K562 (cell line): Measurements from ENCODE around the gene ZDHHC14. TPM values are rescaled to one million over a fixed set of nuclear protein-coding genes. Genes with fewer than 3 reads are reported as not detected.

Source experiments
- ATAC-seq: fragments of 200-7000 bp; cut with Tn5 transposase; 3 replicates; pipeline ENCODE4 v1.9.1; 2020; ENCODE audit warnings: moderate library complexity
- BruUV-seq: library from RNA; stranded (reverse); fragments of 400-500 nt; replicated peaks from 2 replicates; lab custom pipeline; 2021; lab: Mats Ljungman, UMichigan
- CTCF ChIA-PET: fragments of 300-600 bp; formaldehyde crosslinking; extraction: SDS; loops from one replicate; lab custom pipeline; 2021; ENCODE audit warnings: low intra/inter-chr PET ratio; lab: Yijun Ruan, JAX
- POLR2A ChIA-PET: fragments of 300-600, 350-650 bp; sonication (Branson Sonifier 250); formaldehyde crosslinking; extraction: SDS; loops from one replicate; lab custom pipeline; 2021; ENCODE audit warnings: antibody characterized with exemption, inconsistent platforms; lab: Yijun Ruan, JAX
- DNase-seq, 4 experiments: peaks; one replicate each; pipeline versions ENCODE4 v3.0.0 to v3.0.0-alpha.2; 2011 to 2018; ENCODE audit warnings: low spot score in 3 of 4, mixed read lengths in 3 of 4; ENCODE audit errors: extremely low read depth in 1 of 4
- FAIRE-seq: peaks from 2 replicates; lab custom pipeline; 2011; peaks lifted over from hg19 to GRCh38; lab: Jason Lieb, UNC
- H2AFZ ChIP-seq: 2 replicates; pipeline ENCODE4 v1.6.0; 2011; ENCODE audit warnings: low read depth, low read length, control low read depth, inconsistent platforms
- H3K27ac ChIP-seq: fragments of 200-600 bp; 3 replicates; pipeline ENCODE4 v1.8.0; 2011; ENCODE audit warnings: low read depth, mild to moderate bottlenecking, control low read depth, inconsistent platforms, low read length, moderate library complexity, mixed read lengths; ENCODE audit errors: extremely low read depth
- H3K27me3 ChIP-seq, 2 experiments: fragments of 300-600 bp in 1 of 2; 2 replicates in 1 of 2; 3 replicates in 1 of 2; pipeline versions ENCODE4 v1.6.0 to v1.8.0; 2011; ENCODE audit warnings: inconsistent platforms in 2 of 2, low read length in 2 of 2, mild to moderate bottlenecking in 1 of 2, mixed read lengths in 1 of 2, moderate library complexity in 1 of 2; ENCODE audit not compliant: control insufficient read depth in 2 of 2, insufficient read depth in 2 of 2
- H3K36me3 ChIP-seq: fragments of 300-600 bp; 3 replicates; pipeline ENCODE4 v1.8.0; 2011; ENCODE audit warnings: mild to moderate bottlenecking, low read length, inconsistent platforms; ENCODE audit not compliant: control insufficient read depth, insufficient read depth
- H3K4me1 ChIP-seq, 2 experiments: fragments of 200-600 bp in 1 of 2; replicated peaks in 1 of 2; 2 replicates in 1 of 2; 3 replicates in 1 of 2; pipeline versions ENCODE4 v1.5.1 to v1.8.0; 2011; ENCODE audit warnings: inconsistent platforms in 2 of 2, low read length in 2 of 2, mild to moderate bottlenecking in 1 of 2, mixed read lengths in 1 of 2, moderate library complexity in 1 of 2; ENCODE audit not compliant: control insufficient read depth in 2 of 2, insufficient read depth in 2 of 2
- H3K4me2 ChIP-seq: 2 replicates; pipeline ENCODE4 v1.6.1; 2011; ENCODE audit warnings: low read length, control low read depth, inconsistent platforms, mixed read lengths; ENCODE audit not compliant: insufficient read depth
- H3K4me3 ChIP-seq: fragments of 200-600 bp; sonication (generic), shearing (Covaris generic); 2 replicates; pipeline ENCODE4 v1.5.1; 2016; ENCODE audit warnings: control low read depth, inconsistent platforms
- H3K79me2 ChIP-seq: fragments of 200-600 bp; 3 replicates; pipeline ENCODE4 v1.8.0; 2011; ENCODE audit warnings: low read length, inconsistent platforms; ENCODE audit not compliant: control insufficient read depth, insufficient read depth
- H3K9ac ChIP-seq, 2 experiments: 2 replicates each; pipeline versions ENCODE4 v1.6.0 to v1.6.1; 2011; ENCODE audit warnings: low read depth in 2 of 2, low read length in 2 of 2, control low read depth in 1 of 2, inconsistent platforms in 1 of 2, mild to moderate bottlenecking in 1 of 2, mixed read lengths in 1 of 2; ENCODE audit not compliant: insufficient read depth in 1 of 2
- H3K9me1 ChIP-seq: one replicate; pipeline ENCODE4 v1.6.0; 2011; ENCODE audit warnings: inconsistent platforms, mild to moderate bottlenecking, low read length, moderate library complexity; ENCODE audit not compliant: control insufficient read depth, insufficient read depth
- H3K9me3 ChIP-seq: replicated peaks from 2 replicates; pipeline ENCODE4 v1.5.1; 2011; ENCODE audit warnings: low read depth, low read length, inconsistent platforms; ENCODE audit not compliant: control insufficient read depth, insufficient read depth
- H4K20me1 ChIP-seq: replicated peaks from 2 replicates; pipeline ENCODE4 v1.6.1; 2011; ENCODE audit warnings: low read length, inconsistent platforms, mixed read lengths; ENCODE audit not compliant: control insufficient read depth, insufficient read depth
- BACH1 ChIP-seq: fragments of 200-800 bp; sonication (Bioruptor generic); IDR thresholded peaks from 2 replicates; pipeline ENCODE4 v1.6.1; 2016; ENCODE audit warnings: missing genetic modification characterization, missing compliant biosample characterization
- CHCHD3 ChIP-seq: fragments of 250-450 bp; sonication (Bioruptor Pico); IDR thresholded peaks from 2 replicates; pipeline ENCODE4 v2.1.2; 2022; ENCODE audit warnings: mild to moderate bottlenecking
- GABPB2 ChIP-seq: fragments of 250-450 bp; sonication (Bioruptor Pico); conservative IDR thresholded peaks from 2 replicates; pipeline ENCODE4 v1.5.1; 2021; ENCODE audit warnings: mild to moderate bottlenecking
- HBP1 ChIP-seq: fragments of 450-650 bp; formaldehyde crosslinking; IDR thresholded peaks from 2 replicates; pipeline ENCODE4 v1.4.0; 2022; ENCODE audit warnings: missing genetic modification characterization
- HDAC6 ChIP-seq: IDR thresholded peaks from 2 replicates; pipeline ENCODE4 v1.6.1; 2012; ENCODE audit warnings: low read depth, mild to moderate bottlenecking, control low read depth, inconsistent platforms, low read length, moderate library complexity
- MXD1 ChIP-seq: fragments of 250-450 bp; sonication (Bioruptor Pico); IDR thresholded peaks from 2 replicates; pipeline ENCODE4 v1.8.0; 2021; ENCODE audit warnings: borderline replicate concordance, mild to moderate bottlenecking, moderate library complexity; ENCODE audit not compliant: poor library complexity, severe bottlenecking
- PCBP1 ChIP-seq: fragments of 200-400 bp; formaldehyde crosslinking; IDR thresholded peaks from 2 replicates; pipeline ENCODE4 v1.6.1; 2018; ENCODE audit warnings: mild to moderate bottlenecking, low read depth, low read length; ENCODE audit not compliant: poor library complexity, severe bottlenecking
- PHB ChIP-seq: fragments of 250-450 bp; sonication (Bioruptor Pico); IDR thresholded peaks from 2 replicates; pipeline ENCODE4 v1.5.0; 2021
- PRDM10 ChIP-seq: fragments of 450-650 bp; IDR thresholded peaks from 2 replicates; pipeline ENCODE4 v1.6.1; 2018; ENCODE audit not compliant: partially characterized antibody
- TGIF2 ChIP-seq: sonication (generic); formaldehyde crosslinking; IDR thresholded peaks from 2 replicates; pipeline ENCODE4 v1.8.1; 2022; ENCODE audit warnings: mild to moderate bottlenecking, missing genetic modification reagents, moderate library complexity
- ZZZ3 ChIP-seq: fragments of 450-650 bp; IDR thresholded peaks from 2 replicates; pipeline ENCODE4 v1.6.1; 2016; ENCODE audit warnings: antibody characterized with exemption, mild to moderate bottlenecking, moderate library complexity
- WGBS: fragments of 100-300 bp; shearing (Covaris generic); methylation state at CpG from one replicate; pipeline ENCODE4 v1.1.6; 2016; ENCODE audit warnings: low coverage, mixed read lengths; ENCODE audit not compliant: insufficient coverage; ENCODE audit errors: missing lambda C conversion rate; 5-methylcytosine and 5-hydroxymethylcytosine counted together
- in situ Hi-C: fragments of 300-500 bp; cut with MboI; formaldehyde crosslinking; loops from 4 replicates; pipeline ENCODE4 v1.15.0; 2018; ENCODE audit warnings: inconsistent platforms, mixed read lengths
- intact Hi-C: fragments of 100-400 bp; cut with micrococcal nuclease; formaldehyde crosslinking; loops from 2 replicates; pipeline ENCODE4 v1.14.2; 2022
- polyA plus RNA-seq, 8 experiments: library from polyadenylated mRNA; depleted of rRNA in 4 of 8; stranded (reverse) in 5 of 8; unstranded in 3 of 8; fragments of >200 nt; fragmentation: Nextera tagmentation in 2 of 8; fragmentation: Illumina TruSeq in 1 of 8; extraction: Ambion mirVana in 2 of 8; extraction: Trizol in 1 of 8; gene quantifications; 2 replicates each; pipeline versions ENCODE4 v1.2.1 to v1.2.3, GENCODE V29; 2011 to 2014; ENCODE audit warnings: inconsistent platforms in 1 of 8, missing spikeins in 1 of 8
- total RNA-seq, 7 experiments: library from RNA; depleted of rRNA in 6 of 7; stranded (reverse); fragments of >200 nt in 6 of 7; fragmentation: Illumina TruSeq in 2 of 7; extraction: Trizol in 2 of 7; gene quantifications; 2 replicates each; pipeline versions ENCODE4 v1.2.1 to v1.2.3, GENCODE V29; 2011 to 2021; ENCODE audit warnings: low replicate concordance in 1 of 7

Gene ZDHHC14
- total and polyA plus RNA-seq, 9 of the 15 experiments (the other 6 are each of a cell fraction or from before 2014, with no cell fraction given), result 0.92 to 23.1 (median 13.8) TPM

GRCh38 chr6:157343732-157344131, 37.3 kb upstream of the ZDHHC14 start (continued):
- TF ChIP-seq MXD1 (CRISPR knock-in tag) (no peak), ZZZ3 (no peak), BACH1 (tag) (no peak), CHCHD3 (CRISPR knock-in tag) (no peak), HBP1 (no peak), HDAC6 (no peak)

- Histone ChIP-seq H3K9me1 (no peaks in the 10 kb centered on the region), H3K4me3 (no peak overlapping the region), H2AFZ (no peak overlapping the region), H3K36me3 (no peaks in the 10 kb centered on the region), H3K9ac (no peak overlapping the region), H3K4me2 (no peak overlapping the region), H4K20me1 (no peaks in the 10 kb centered on the region), H3K4me1 (no peaks in the 10 kb centered on the region), H3K27me3 (peaks cover 10 to 22% of the 10 kb centered on the region in 2 experiments; a peak in 4 of 5 replicates), H3K79me2 (no peaks in the 10 kb centered on the region), H3K27ac (no peak overlapping the region), H3K9me3 (no peaks in the 10 kb centered on the region)
- 26% methylated on average over 2 of the region's 2 CpGs for WGBS
- BruUV-seq, result no TSS peak
- no peak for TF ChIP-seq TGIF2 (CRISPR knock-in tag)
- no peak for TF ChIP-seq PCBP1
- no peak for TF ChIP-seq GABPB2 (CRISPR knock-in tag)
- no peak for TF ChIP-seq PHB (CRISPR knock-in tag)
- no peak for TF ChIP-seq PRDM10
- in situ Hi-C loops (no loop called here), intact Hi-C loops (no loop called here)
- ChIA-PET POLR2A (no interaction called here), CTCF (no interaction called here)
- no peak for FAIRE-seq
- no peak for DNase-seq
- no peak for ATAC-seq
Observed at GRCh38 chr6:157346373-157346772, 34.6 kb upstream of the ZDHHC14 start.
